NCI-H226 (cell line): ENCODE results near the gene L1CAM.
A peak's percentile ranks its signal among the peaks of the same experiment; 100 is the strongest.

Experiments
- DNase-seq: peaks from one replicate; pipeline ENCODE4 v3.0.0-alpha.2; 2015

Gene L1CAM

GRCh38 chrX:153901753-153902140 lies 15.8 kb upstream of the L1CAM start:
- DNase-seq = no peak

GRCh38 chrX:153900831-153901752 lies 15.1 kb upstream of the L1CAM start:
- peak; percentile 93 for DNase-seq

DNA sequence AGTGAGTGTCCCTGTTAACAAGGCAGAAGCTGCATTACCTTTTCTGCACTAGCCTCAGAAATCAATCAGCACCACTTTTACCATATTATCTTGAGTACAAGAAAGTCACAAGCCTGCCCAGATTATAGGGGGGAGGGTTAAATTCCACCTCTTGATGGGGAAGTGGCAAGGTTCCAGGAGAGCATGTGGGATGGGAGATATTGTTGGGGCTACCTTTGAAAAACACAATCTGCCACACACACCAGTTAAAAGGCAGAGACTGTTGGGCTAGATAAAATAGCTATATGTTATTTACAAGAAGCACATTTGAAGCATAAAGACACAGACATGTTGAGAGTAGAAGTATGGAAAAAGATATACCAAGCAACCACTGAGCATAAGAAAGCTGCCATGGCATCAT lies 11.9 kb upstream of the L1CAM start:
- no peak for DNase-seq

GRCh38 chrX:153889123-153889522 lies 3.1 kb upstream of the L1CAM start:
- no peak for DNase-seq

DNA sequence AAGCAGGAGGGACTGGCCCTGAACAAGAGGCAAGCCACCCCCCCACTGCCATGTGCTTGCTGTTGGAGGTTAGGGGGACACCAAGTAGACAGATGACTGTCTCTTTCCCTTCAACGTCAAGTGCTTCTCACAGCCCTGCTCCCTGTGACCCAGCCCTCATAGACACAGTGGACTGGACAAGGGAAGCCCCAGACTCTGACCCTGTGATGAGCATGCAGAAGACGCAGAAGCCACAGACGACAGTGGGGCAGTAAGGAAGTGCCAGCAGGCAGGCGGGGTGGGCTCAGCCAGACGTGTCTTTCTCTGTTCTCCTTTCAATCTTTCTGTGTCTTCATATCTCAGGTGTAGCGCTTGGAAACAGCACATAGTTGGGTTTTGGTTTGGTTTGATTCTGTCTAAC lies 2.4 kb upstream of the L1CAM start:
- DNase-seq = no peak

DNA sequence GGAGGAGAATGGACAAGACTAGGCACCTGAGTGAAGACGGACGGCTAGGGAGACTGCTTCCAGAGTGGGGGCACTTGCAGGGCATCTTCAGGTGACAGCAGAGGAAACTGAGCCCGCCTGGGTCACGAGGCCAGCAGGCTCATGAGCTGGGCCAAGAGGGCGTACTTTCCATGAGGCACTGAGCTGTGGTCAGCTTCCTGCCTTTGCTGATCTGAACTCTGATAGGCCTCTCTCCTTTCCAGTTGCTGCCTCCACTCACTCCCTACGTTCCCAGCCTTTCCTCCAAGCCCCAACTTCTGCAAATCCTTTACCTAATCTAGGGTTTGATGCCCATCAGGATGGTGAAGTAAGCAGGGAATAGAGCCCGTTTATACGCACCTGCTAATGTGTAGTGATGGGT lies 1.4 kb upstream of the L1CAM start:
- no peak for DNase-seq

DNA sequence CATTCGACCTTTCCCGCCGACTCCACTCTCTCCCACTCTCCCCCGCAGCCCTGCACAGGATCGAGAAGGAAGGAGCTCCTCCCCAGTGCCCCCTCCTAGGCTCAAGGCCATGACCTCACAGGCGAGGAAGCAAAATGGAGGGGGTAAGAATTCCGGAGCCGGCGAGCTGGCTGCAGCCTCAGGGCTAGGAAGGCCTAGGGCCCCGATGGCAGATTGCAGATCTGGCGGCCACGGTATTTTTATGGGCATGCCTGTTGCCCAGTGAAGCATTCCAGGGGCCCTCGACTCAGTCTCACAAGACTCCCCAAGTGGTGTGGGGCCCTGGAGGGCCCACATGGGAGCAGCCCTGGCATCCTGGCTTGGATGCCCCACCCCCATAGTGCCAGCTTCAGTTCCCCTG lies 942 bp upstream of the L1CAM start:
- no peak for DNase-seq

GRCh38 chrX:153885208-153885787 lies 675 bp downstream of the L1CAM start:
- no peak for DNase-seq

- peak; percentile 42 for DNase-seq
Observed at GRCh38 chrX:153884590-153884989, 1.4 kb downstream of the L1CAM start.

DNA sequence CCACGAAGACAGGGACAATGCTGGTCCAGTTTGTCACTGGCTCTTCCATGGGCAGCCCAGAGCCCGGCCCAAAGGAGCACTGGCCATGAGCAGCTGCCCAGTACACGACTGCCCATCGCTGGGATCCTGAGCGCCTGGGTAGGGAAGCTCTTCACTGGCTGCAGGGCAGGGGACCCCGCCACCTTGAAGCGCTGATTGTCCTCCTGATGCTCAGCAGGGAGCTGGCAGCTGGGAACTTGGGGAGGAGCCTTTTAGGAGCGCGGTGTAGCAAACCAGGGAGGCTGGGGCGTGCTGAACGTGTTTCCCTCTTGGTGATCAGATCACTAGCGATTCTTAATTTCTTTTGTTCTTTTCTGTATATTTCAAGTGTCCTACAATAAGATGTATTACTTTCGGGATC lies 1.8 kb downstream of the L1CAM start:
- DNase-seq = no peak

DNA sequence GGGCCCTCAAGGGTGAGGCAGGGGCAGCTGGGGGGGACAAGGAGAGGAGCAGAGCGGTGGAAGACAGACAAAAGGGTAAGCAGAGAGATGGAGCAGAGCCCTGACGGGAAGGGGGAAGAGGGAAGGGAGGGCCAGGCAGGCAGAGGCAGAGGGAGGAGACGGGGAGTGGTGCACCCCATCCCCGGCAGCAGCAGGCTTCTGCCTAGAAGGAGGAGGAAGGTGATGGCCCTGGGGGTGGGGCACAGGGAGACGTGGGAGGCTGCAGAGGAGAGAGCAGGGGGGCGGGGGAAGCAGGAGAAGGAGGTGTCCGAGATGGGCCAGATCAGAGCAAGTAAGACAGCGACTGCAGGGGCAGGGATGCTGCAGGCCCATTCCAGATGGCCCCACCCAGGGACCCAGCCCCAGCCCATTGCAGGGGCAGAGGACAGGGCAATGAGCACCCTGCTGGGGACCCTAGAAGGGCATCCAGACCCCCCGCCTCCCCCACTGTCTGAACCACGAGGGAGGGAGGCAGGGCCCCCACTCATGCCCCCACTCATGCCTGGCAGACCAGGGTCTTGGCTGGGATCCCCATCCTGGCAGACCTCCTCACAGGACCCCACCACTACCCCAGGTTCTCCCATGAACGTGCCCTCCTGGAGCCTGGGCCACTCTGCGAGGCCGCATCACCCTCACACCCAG lies 2.7 kb downstream of the L1CAM start:
- DNase-seq = no peak

DNA sequence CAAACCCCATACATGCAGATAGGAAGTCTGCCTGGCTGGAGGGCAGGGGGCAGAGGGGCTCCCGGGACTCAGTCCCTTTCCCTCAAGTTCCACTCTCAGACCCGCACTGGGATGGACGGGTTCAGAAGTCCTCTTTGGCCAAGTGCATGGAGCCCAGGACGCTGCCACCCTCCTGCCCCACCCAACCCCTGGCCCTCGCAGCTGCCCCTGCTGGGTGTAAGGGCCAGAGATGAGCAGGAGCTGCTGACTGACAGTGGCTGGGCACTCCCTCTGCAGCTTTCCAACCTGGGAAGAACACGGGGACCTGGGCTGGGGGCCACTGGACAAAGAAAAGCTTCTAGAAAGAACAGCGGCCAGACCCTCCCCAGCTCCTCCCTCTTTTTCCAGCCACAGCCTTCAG lies 3.4 kb downstream of the L1CAM start:
- DNase-seq = no peak

- DNase-seq = no peak
Observed at GRCh38 chrX:153882086-153882498, 3.9 kb downstream of the L1CAM start.

GRCh38 chrX:153881281-153881680 lies 4.7 kb downstream of the L1CAM start:
- DNase-seq = no peak

DNA sequence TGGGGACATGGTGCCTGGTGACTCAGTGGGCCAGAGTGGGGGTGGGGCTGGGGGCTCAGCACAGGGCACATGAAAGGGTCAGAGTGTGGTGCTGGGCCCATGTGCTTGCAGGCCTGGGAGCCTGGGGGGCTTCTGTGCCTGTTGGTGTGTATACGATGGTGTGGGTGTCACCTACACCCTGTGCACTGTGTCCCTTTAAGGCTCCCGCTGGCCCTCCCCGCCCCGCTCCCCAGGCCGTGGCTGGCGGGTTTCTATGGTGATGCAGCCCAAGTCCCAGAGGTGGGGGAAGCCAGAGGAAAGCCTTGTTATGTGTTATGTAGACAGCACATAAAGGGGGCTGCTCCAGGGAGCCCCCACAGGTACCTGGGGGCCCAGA lies 5.5 kb downstream of the L1CAM start:
- no peak for DNase-seq

GRCh38 chrX:153879741-153880439 lies 6.1 kb downstream of the L1CAM start:
- DNase-seq = no peak

DNA sequence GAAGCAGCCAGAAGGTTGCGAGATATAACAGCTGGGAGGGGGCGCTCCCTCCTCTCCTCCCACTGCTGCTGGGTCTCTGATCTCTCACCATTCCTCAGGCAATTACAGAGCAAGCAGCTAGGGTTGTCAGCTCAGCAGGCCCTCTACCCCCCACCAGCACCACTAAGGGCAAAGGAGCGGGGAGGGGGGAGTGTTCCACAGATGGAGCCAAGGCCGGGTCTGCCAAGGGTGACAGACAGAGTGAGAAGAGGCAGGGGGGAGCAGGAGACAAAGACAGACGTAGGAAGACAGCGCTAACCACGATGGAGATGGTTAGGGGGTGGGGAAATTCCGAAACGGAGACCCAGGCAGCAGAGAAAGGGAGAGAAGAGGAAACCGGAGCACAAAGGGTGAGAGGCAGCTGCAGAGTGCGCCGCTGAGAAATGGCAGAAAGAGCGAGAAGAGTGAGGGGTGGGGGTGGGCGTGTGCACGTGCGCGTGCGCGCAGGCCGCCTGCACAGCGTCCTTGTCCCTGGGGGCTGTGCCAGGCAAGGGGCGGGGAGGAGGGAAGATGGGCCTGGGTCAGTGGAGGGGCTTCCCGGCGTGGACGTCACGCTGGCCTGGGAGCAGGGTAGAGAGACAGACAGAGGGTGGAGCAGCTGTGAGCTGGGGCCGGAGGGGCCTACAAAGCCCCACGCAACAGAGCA lies 6.9 kb downstream of the L1CAM start:
- no peak for DNase-seq

GRCh38 chrX:153878345-153878744 lies 7.6 kb downstream of the L1CAM start:
- no peak for DNase-seq

DNA sequence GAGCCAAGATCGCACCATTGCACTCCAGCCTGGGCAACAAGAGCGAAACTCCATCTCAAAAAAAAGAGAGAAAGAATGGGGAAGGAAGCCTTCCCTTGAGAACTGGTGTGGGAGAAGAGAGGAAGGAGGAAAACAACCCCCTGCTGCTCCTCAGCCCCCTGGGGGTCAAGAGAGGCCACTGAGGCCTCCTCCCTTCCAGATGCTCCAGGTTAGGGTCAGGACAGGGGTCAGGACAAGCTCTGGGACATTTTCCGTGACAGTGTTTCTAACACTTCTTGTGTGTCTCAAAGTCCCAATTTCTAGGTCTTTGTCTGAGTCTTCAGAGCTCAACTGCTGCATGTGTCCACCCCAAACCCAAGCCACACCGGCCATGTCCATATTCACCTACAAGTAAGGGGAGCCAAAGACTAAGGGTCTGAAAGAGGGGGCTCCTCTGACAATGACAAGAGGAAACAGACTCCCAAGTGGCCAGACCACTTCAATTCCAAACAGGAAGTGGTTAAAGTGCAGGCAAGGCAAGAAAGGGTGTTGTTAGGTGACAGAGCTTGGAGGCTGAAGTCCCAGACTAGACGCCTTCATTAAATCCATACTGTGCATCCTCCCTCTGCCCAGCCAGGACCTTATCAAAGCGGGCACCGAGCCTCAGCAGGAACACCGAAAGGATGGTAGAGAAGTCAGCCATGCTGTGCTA lies 8.3 kb downstream of the L1CAM start:
- DNase-seq = no peak

DNA sequence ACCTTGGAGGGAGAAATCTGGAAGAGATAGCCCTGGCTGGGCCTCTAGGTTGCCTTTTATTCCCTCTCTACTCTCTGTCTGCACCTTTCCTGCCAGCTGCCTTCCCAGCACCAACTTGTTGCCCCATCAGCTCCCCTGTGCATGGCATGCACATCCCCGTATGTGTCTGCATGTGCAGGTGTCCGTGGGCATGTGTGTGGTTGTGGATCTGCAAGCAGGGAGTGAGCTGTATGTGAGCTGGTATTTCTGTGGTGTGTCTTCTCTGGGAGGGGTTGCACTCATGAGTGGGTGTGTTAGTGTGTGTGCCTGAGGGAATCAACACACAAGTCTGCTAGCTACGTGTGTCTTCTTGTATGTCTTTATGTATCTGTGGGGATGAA lies 9.9 kb downstream of the L1CAM start:
- no peak for DNase-seq

DNA sequence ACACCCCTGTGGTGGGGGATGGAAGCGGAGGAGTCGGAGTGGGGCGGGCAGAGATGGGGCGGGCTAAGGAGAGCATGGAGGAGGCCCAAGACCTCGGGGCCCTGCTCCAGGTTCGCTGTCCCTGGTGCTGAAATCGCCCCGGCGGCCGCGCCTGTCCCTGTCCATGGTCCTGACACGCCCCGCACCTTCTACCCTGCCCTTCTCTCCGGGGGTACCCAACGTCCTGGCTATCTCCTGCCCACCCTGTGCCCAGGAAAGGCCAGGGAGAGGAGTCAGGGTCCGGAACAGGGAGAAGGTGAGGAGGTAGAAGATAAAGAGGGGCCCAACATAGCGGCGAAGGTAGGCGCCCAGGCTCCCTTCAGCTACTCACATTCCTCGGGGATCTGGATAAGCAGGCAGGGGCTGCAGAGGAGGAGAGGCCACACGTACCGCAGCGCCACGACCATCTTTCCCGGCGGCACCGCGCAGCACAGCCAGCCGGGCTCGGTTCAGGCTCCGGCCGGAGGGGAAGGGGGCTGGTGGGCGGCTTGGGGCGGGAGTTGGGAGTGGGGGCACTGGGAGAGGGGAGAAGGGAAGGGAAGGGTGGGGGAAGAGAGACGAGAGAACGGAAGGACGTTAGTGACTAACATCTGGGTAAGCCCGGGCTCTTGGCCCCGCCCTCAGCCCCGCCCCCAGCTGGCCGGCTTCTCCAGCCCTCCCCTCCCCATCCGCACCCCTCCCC lies 10.4 kb downstream of the L1CAM start:
- DNase-seq = peak; percentile 30
